HG02840 (cell line): Measurements from ENCODE around the gene NRP1.
"Not testable (repeated sequence)": the region's sequence is repeated elsewhere in the genome, so short reads cannot be mapped to it uniquely, and the experiment has no call there.

ENCODE experiments used
- ATAC-seq: cut with Tn5 transposase; IDR thresholded peaks from one replicate; pipeline ENCODE4 v1.9.1; 2021; ENCODE audit warnings: mild to moderate bottlenecking, moderate library complexity, moderate number of reproducible peaks; ENCODE audit not compliant: unreplicated experiment, low FRiP score

The NRP1 gene

GRCh38 chr10:33223326-33224000, 111.0 kb downstream of the NRP1 start:
- no peak for ATAC-seq

GRCh38 chr10:33222304-33222703, 112.2 kb downstream of the NRP1 start:
- ATAC-seq: not testable (repeated sequence)

- ATAC-seq: no peak
Observed at GRCh38 chr10:33217854-33218253, 116.6 kb downstream of the NRP1 start.

GRCh38 chr10:33216661-33217427, 117.6 kb downstream of the NRP1 start:
- ATAC-seq: no peak

- no peak for ATAC-seq
Observed at GRCh38 chr10:33215635-33216034, 118.8 kb downstream of the NRP1 start.

- no peak for ATAC-seq
Observed at GRCh38 chr10:33215154-33215553, 119.3 kb downstream of the NRP1 start.

- no peak for ATAC-seq
Observed at GRCh38 chr10:33214174-33214573, 120.3 kb downstream of the NRP1 start.

- ATAC-seq: no peak
Observed at GRCh38 chr10:33212061-33212748, 122.3 kb downstream of the NRP1 start.

GRCh38 chr10:33211106-33211878, 123.2 kb downstream of the NRP1 start:
- ATAC-seq: no peak

GRCh38 chr10:33209802-33210201, 124.7 kb downstream of the NRP1 start:
- ATAC-seq: no peak

GRCh38 chr10:33208166-33208565, 126.3 kb downstream of the NRP1 start:
- no peak for ATAC-seq

- ATAC-seq: no peak
Observed at GRCh38 chr10:33204031-33204430, 130.4 kb downstream of the NRP1 start.

GRCh38 chr10:33201971-33202370, 132.5 kb downstream of the NRP1 start:
- no peak for ATAC-seq

GRCh38 chr10:33201056-33201780, 133.2 kb downstream of the NRP1 start:
- no peak for ATAC-seq

- no peak for ATAC-seq
Observed at GRCh38 chr10:33199731-33200232, 134.7 kb downstream of the NRP1 start.

- ATAC-seq: no peak
Observed at GRCh38 chr10:33198610-33199009, 135.9 kb downstream of the NRP1 start.

GRCh38 chr10:33196710-33197491, 137.6 kb downstream of the NRP1 start:
- ATAC-seq: no peak

GRCh38 chr10:33196377-33196706, 138.1 kb downstream of the NRP1 start:
- no peak for ATAC-seq
